ENCODE data around the gene TNFSF15. TPM values are rescaled to one million over a fixed set of nuclear protein-coding genes. Genes with fewer than 3 reads are reported as not detected.

Gene TNFSF15
- 10 to 100 TPM in 1 of 6 donors, 1 to 10 TPM in 5; 1.4 to 11.0 (median 5.6) TPM for total RNA-seq

DNA sequence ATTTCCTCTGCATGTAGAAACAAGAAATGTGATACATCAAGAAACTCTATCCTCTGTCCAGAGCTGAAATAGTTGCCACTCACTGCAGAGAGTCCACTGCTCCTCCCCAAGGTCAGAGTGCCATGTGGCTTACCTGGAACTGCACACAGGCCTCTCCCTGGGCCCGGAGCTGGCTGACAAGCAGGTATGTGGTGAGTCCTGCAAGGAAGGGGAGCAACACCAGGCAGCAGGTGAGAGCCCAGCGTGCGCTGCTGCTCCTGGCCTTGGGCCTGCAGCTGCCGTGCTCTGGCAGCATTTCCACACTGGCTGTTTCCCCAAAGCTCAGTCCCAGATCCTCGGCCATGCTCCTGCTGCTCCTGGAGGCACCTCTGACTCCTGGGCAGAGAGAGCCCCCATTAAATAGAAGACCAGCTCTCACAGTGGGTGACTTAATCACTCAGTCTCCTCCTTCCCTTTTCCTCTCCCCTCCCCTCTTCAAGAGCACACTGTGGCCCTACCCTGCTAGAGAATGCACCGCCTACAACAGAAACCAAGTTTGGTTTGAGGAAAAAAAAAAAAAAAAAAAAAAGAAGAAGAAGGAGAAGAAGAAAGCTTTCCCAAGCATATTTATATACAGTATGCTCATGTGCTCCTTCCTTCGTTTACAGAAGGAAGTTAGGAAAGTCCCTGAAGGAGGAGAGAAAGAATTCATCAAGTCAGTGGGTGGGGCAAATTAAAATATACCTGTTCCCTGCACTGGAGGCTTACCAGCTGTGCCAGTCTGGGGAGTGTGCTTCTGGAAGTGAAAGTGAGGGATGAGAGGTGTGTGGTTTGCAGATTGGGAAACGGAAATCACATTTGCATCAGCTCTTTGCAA is at the start of gene TNFSF15:
Gene TNFSF15 (minus strand): TSS at position 370 of the 856 bp plus-strand sequence. CDS start 27 bp downstream, at position 343.
- H3K27me3 ChIP-seq, result no peaks in the 10 kb centered on the region
- TF ChIP-seq POLR2AphosphoS5 (IDR thresholded peaks at IDR 0.05), result peak in 1 of 2 donors; percentile 22
- peak in 1 of 4 donors; percentile 46 for TF ChIP-seq POLR2A (IDR thresholded peaks at IDR 0.05)
- TF ChIP-seq EP300 (IDR thresholded peaks at IDR 0.05), result no peak
- WGBS, 2 donors, result 18 to 26% methylated on average over 5 to 8 of the region's 8 CpGs
- peak; percentile 68 to 83 for DNase-seq
- no peaks in the 10 kb centered on the region for H3K9me3 ChIP-seq
- peaks cover 21 to 27% (median 25%) of the 10 kb centered on the region in 4 donors for H3K4me1 ChIP-seq
- peak; percentile 87 to 94 for ATAC-seq (ENCODE audit: low FRiP score in 2 of 2)
- peak within 1 kb of the TSS in 3 of 4 donors; percentile 15 to 42 (median 33) for H3K4me3 ChIP-seq
- no peaks in the 10 kb centered on the region for H3K36me3 ChIP-seq
- H3K27ac ChIP-seq, result peak within 1 kb of the TSS; percentile 55 to 86 (median 69)

DNA sequence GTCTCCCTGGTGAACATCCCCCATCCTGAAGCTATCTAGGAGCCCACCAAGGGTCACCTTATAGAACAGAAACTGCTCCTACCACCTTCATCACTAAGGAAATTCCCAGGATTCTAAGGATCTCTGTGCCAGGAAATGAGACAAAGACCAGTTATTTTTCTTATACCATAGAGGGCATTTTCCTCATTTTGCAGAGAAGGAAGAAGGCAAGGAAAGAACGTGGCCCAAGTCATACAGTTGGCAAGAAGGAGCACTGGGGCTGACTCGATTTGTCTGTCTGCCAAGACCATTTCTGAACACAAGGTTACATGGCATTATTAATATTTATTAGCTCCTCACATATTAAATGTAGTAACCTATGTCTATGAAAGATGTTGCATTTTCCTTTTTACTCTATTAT is 49.6 kb upstream of the TNFSF15 start:
- H3K36me3 ChIP-seq, result no peaks in the 10 kb centered on the region
- H3K9me3 ChIP-seq, result no peaks in the 10 kb centered on the region
- ATAC-seq (ENCODE audit: low FRiP score in 2 of 2) (no peak), DNase-seq (no peak)
- WGBS, 2 donors, result 60 to 75% methylated on average over 2 of the region's 2 CpGs
- peaks cover 4 to 21% (median 12%) of the 10 kb centered on the region in 4 donors for H3K4me1 ChIP-seq
- H3K27ac ChIP-seq, result no peak overlapping the region
- TF ChIP-seq, protein P1, sequence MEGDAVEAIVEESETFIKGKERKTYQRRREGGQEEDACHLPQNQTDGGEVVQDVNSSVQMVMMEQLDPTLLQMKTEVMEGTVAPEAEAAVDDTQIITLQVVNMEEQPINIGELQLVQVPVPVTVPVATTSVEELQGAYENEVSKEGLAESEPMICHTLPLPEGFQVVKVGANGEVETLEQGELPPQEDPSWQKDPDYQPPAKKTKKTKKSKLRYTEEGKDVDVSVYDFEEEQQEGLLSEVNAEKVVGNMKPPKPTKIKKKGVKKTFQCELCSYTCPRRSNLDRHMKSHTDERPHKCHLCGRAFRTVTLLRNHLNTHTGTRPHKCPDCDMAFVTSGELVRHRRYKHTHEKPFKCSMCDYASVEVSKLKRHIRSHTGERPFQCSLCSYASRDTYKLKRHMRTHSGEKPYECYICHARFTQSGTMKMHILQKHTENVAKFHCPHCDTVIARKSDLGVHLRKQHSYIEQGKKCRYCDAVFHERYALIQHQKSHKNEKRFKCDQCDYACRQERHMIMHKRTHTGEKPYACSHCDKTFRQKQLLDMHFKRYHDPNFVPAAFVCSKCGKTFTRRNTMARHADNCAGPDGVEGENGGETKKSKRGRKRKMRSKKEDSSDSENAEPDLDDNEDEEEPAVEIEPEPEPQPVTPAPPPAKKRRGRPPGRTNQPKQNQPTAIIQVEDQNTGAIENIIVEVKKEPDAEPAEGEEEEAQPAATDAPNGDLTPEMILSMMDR (IDR thresholded peaks at IDR 0.05), result no peak
- TF ChIP-seq EP300 (IDR thresholded peaks at IDR 0.05) (no peak), POLR2A (IDR thresholded peaks at IDR 0.05) (no peak), POLR2AphosphoS5 (IDR thresholded peaks at IDR 0.05) (no peak)
- H3K27me3 ChIP-seq, result no peaks in the 10 kb centered on the region
- no peak overlapping the region for H3K4me3 ChIP-seq

DNA sequence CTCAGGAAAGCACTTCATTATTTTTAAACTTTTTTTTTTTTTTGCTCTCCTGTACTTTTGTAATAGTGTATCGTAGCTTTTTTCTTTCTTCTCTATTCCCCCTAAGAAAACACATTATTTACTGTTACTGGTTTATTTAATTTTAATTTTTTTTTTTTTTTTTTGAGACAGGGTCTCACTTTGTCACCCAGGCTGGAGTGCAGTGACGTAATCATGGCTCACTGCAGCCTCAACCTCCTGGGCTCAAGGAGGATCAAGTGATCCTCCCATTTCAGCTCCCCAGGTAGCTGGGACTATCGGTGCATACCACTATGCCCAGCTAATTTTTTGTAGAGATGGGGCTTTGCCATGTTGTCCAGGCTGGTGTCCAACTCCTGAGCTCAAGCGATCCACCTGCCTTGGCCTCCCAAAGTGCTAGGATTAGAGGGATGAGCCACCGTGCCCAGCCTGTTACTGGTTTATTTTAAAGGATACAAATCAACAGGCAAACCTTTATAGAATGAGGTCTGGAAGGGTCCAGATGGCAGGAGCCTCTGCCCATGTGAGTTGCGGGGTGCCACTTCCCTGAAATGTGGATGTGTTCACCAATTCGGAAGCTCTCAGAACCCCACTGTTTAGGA is 49.0 kb upstream of the TNFSF15 start:
- DNase-seq (no peak), ATAC-seq (ENCODE audit: low FRiP score in 2 of 2) (no peak)
- Histone ChIP-seq H3K9me3 (no peaks in the 10 kb centered on the region), H3K27ac (no peak overlapping the region), H3K27me3 (no peaks in the 10 kb centered on the region), H3K36me3 (no peaks in the 10 kb centered on the region), H3K4me3 (no peak overlapping the region), H3K4me1 (peaks cover 4 to 26% (median 12%) of the 10 kb centered on the region in 4 donors)
- TF ChIP-seq EP300 (IDR thresholded peaks at IDR 0.05) (no peak), POLR2A (IDR thresholded peaks at IDR 0.05) (no peak), POLR2AphosphoS5 (IDR thresholded peaks at IDR 0.05) (no peak)
- TF ChIP-seq, protein P1 (IDR thresholded peaks at IDR 0.05), result no peak
- WGBS, 2 donors, result 91 to 95% methylated on average over 7 of the region's 7 CpGs

DNA sequence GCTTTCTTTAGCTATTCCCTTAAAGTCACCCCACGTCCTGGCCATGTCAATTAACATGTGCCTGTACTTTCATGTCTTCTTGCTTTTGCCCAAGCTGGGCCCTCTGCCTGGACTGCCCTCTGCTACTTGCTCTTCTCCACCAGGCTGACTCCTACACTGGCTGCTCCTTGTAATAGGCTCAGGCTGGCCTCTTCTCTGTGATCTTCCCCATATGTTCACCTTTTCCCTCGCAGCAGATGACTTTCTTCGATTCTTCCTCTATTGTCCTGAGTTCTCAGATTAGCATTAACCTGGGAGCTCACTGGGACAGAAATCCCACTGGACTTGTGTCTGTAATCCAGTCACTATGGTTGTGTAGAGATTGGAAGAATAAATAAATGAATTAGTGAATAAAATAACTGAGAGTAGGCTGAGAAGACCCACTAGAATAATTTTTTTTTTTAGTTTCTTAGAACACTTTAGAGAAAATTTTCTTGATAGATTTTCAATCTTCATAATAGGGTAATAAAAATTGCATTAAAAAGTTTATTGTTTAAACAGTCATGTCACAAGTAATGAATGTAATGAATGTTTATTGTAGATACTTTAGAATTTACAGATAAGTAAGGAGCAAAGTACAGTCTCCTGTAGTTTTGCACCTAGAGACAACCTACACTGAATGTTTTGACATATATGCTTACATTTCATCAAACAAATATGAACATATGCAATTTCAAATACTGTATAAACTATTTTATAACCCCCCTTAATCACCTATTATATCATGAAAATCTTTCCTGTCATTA is 47.4 kb upstream of the TNFSF15 start:
- Histone ChIP-seq H3K4me3 (no peak overlapping the region), H3K27me3 (no peaks in the 10 kb centered on the region), H3K36me3 (no peaks in the 10 kb centered on the region), H3K27ac (peak overlapping the region in 1 of 4 donors; percentile 54), H3K4me1 (peaks cover 4 to 28% (median 12%) of the 10 kb centered on the region in 4 donors), H3K9me3 (no peaks in the 10 kb centered on the region)
- WGBS, 2 donors, result 80 to 81% methylated on average over 3 of the region's 3 CpGs
- no peak for DNase-seq
- no peak for ATAC-seq (ENCODE audit: low FRiP score in 2 of 2)
- no peak for TF ChIP-seq POLR2A (IDR thresholded peaks at IDR 0.05)
- TF ChIP-seq, protein P1 (IDR thresholded peaks at IDR 0.05), result no peak
- no peak for TF ChIP-seq EP300 (IDR thresholded peaks at IDR 0.05)
- no peak for TF ChIP-seq POLR2AphosphoS5 (IDR thresholded peaks at IDR 0.05)
